Memory B cell (primary cell): ENCODE data around the gene SLC5A5.
A peak's percentile ranks its signal among the peaks of the same experiment; 100 is the strongest.

Experiments
- ATAC-seq: fragments of 150-1000 bp; cut with Tn5 transposase; 2 replicates; pipeline ENCODE4 v1.10.0; 2021; ENCODE audit warnings: low read depth, mild to moderate bottlenecking, moderate library complexity
- DNase-seq, 2 donors: peaks; one replicate each; pipeline ENCODE4 v3.0.0; 2022; ENCODE audit warnings: low spot score in 2 of 2
- H3K27ac Mint-ChIP-seq: one replicate; pipeline ENCODE4 v1.8.0; 2022; ENCODE audit warnings: mild to moderate bottlenecking, moderate library complexity, mixed read lengths
- H3K27me3 Mint-ChIP-seq: one replicate; pipeline ENCODE4 v1.8.0; 2022; ENCODE audit warnings: mixed read lengths
- H3K36me3 Mint-ChIP-seq: one replicate; pipeline ENCODE4 v1.8.0; 2022; ENCODE audit warnings: mild to moderate bottlenecking, mixed read lengths
- H3K4me1 Mint-ChIP-seq: one replicate; pipeline ENCODE4 v1.8.0; 2022; ENCODE audit warnings: mixed read lengths
- H3K4me3 Mint-ChIP-seq: one replicate; pipeline ENCODE4 v1.8.0; 2022; ENCODE audit warnings: mild to moderate bottlenecking, moderate library complexity, mixed read lengths
- H3K9me3 Mint-ChIP-seq: one replicate; pipeline ENCODE4 v1.8.0; 2022; ENCODE audit warnings: mixed read lengths

The SLC5A5 gene

DNA sequence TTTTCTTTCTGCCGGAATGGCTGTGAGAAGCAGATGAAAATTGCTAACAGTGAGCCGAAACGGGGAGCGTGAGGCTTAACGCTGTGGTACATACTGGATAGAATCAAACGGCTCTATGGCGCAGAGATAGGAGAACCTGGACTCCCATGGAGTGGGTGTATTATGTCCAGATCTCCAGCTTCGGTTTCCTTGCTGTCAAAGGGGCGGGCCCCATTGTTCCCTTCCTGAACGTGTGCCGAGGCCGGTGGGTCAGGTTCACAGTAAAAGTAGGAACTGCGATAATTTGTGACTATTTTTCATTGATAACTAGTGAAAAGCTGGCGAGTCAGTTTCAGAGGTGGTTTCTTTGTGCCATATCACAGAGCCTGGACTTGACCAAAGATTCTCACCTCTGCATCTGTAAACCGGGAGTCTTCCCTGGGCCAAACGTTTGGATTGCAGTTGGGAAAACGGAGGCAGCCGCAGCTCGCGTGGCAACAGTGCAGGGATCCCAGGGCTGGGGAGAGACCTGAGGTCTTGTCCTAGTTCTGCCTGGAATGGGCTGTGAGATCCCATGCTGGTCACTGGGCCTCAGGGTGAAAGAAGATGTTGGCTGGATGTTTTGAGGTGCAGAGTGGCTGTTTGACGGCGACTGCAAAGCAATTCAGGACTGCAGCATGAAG lies 11.3 kb upstream of the SLC5A5 start:
- ATAC-seq (no peak), DNase-seq (no peak)
- H3K27ac Mint-ChIP-seq, result peak overlapping the region; percentile 90
- H3K9me3 Mint-ChIP-seq, result no peaks in the 10 kb centered on the region
- peaks cover 14% of the 10 kb centered on the region for H3K36me3 Mint-ChIP-seq
- no peaks in the 10 kb centered on the region for H3K27me3 Mint-ChIP-seq
- H3K4me3 Mint-ChIP-seq, result peak overlapping the region; percentile 97
- peaks cover 22% of the 10 kb centered on the region for H3K4me1 Mint-ChIP-seq

- no peak for DNase-seq
- Mint-ChIP-seq H3K27me3 (no peaks in the 10 kb centered on the region), H3K4me1 (peaks cover 22% of the 10 kb centered on the region), H3K4me3 (peak overlapping the region; percentile 97), H3K9me3 (no peaks in the 10 kb centered on the region), H3K27ac (peak overlapping the region; percentile 90), H3K36me3 (peaks cover 14% of the 10 kb centered on the region)
- ATAC-seq, result no peak
Observed at GRCh38 chr19:17860993-17861360, 10.8 kb upstream of the SLC5A5 start.

DNA sequence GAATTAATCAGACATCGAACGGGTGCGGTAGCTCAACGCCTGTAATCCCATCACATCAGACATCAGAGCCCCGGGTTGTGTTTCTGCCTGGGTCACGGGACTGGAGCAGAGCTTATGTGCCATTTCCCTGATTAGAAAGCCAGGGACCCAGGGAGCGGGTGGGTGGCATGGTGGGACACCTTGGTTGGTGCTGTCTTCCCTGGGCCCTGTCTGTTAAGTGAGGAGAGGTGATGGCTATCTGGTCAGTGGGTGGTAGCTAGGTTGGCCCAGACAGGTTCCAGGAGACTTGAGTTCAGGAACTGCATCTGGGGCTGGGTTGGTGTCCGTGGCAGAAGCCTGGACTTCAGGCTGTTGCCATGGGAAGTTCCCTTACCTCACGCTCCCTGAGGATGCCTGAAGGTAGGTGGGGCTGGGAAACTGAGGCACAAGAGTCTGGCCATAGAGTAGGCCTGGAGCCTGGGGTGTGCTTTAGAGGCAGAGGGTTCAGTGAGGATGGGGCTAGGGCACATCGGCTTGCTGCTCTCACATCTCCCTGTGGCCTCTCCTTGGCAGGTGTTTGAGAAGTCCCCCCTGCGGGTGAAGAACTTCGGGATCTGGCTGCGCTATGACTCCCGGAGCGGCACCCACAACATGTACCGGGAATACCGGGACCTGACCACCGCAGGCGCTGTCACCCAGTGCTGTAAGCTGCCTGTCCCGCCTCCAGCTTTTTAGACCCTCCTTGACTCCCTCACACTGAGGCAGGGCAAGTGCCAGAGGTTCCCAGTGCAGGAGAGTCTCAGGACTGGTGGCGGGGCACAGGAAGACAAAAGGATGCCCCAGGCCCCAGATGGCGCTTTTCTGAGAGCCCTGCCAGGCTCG lies 10.0 kb upstream of the SLC5A5 start:
- Mint-ChIP-seq H3K27me3 (no peaks in the 10 kb centered on the region), H3K4me1 (peaks cover 27% of the 10 kb centered on the region), H3K9me3 (no peaks in the 10 kb centered on the region), H3K36me3 (peaks cover 15% of the 10 kb centered on the region), H3K27ac (peak overlapping the region; percentile 90), H3K4me3 (peak overlapping the region; percentile 97)
- DNase-seq, result no peak
- ATAC-seq, result no peak

- peaks cover 27% of the 10 kb centered on the region for H3K4me1 Mint-ChIP-seq
Observed at GRCh38 chr19:17862711-17863519, 8.8 kb upstream of the SLC5A5 start.

GRCh38 chr19:17863520-17864182 lies 8.1 kb upstream of the SLC5A5 start:
- H3K27ac Mint-ChIP-seq, result peak overlapping the region; percentile 90
- DNase-seq (no peak), ATAC-seq (no peak)
- H3K36me3 Mint-ChIP-seq, result peaks cover 15% of the 10 kb centered on the region
- H3K4me1 Mint-ChIP-seq, result peaks cover 27% of the 10 kb centered on the region
- no peak overlapping the region for H3K4me3 Mint-ChIP-seq
- H3K9me3 Mint-ChIP-seq, result no peaks in the 10 kb centered on the region
- H3K27me3 Mint-ChIP-seq, result no peaks in the 10 kb centered on the region

More at GRCh38 chr19:17862711-17863519, 8.8 kb upstream of the SLC5A5 start:
- H3K27me3 Mint-ChIP-seq, result no peaks in the 10 kb centered on the region
- H3K36me3 Mint-ChIP-seq, result peaks cover 15% of the 10 kb centered on the region
- ATAC-seq, result peak; percentile 38
- peak overlapping the region; percentile 90 for H3K27ac Mint-ChIP-seq
- H3K4me3 Mint-ChIP-seq, result peak overlapping the region; percentile 74
- H3K9me3 Mint-ChIP-seq, result no peaks in the 10 kb centered on the region
- peak; percentile 61 to 62 for DNase-seq

DNA sequence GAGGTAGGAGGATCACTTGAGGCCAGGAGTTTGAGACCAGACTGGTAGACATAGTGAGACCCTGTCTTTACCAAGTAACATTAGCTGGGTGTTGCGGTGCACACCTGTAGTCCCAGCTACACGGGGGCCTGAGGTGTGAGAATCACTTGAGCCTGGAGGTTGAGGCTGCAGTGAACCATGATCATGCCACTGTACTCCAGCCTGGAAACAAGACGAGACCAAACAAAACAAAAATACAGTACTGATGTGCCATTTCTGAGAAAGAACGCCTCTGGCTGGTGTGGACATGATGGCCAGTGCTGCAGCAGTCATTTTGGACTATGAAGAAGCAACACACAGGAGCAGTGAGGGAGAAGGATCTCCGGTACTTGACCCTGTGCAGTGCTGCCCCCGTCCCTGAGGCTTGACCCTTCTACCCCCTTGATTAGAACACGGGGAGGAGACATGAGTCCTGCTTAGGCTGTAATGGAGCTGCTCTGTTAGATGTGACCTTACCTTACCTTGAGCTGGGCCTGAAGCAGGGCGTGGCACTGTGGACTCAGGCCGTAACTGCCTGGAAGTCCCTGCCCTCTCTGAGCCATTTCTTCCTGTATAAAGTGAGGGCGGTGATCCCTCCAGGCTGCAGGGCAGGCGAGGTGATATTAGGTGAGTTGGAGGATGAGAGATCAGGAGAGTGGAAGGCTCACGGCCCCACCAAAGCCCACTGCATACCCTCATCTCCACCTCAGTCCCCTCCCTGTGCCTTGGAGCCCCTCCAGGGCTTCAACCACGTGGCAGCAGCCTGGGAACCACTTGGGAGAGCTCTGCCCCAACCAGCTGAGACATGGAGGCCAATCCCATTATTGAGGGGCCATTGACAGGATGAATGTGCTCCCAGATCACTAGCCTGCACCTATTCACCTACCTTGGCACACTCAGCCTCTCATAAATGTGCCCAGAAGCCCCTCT lies 6.1 kb upstream of the SLC5A5 start:
- DNase-seq (no peak), ATAC-seq (no peak)
- Mint-ChIP-seq H3K4me3 (no peak overlapping the region), H3K36me3 (peaks cover 15% of the 10 kb centered on the region), H3K9me3 (no peaks in the 10 kb centered on the region), H3K27me3 (no peaks in the 10 kb centered on the region), H3K27ac (peak overlapping the region; percentile 90), H3K4me1 (peaks cover 25% of the 10 kb centered on the region)

GRCh38 chr19:17866312-17866963 lies 5.3 kb upstream of the SLC5A5 start:
- Mint-ChIP-seq H3K9me3 (no peaks in the 10 kb centered on the region), H3K27ac (peak overlapping the region; percentile 90), H3K4me3 (no peak overlapping the region), H3K4me1 (peaks cover 19% of the 10 kb centered on the region), H3K36me3 (peaks cover 10% of the 10 kb centered on the region), H3K27me3 (peaks cover 2% of the 10 kb centered on the region)
- ATAC-seq (no peak), DNase-seq (no peak)

DNA sequence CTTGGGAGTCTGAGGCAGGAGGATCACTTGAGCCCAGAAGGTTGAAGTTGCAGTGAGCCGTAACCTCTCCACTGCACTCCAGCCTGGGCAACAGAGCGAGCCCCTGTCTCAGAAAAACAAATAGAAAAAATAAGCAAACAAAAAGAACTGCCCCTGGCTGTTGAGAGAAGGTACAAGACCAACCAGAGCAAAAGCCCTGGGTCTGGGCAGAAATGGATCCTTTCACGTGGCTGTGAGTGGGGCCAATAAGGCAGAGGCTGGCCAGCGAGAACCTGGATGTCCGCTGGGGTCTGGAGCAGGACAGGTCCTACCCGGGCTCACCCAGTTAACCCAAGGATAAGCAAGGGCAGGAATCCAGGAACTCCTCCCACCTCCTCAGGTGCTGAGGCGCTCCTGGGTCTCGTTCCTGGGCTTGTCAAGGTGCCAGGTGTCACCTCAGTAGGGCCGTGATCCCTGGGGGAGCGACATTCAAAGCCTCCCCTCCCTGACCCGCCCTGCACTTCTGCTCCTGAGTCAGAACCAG lies 4.7 kb upstream of the SLC5A5 start:
- Mint-ChIP-seq H3K4me3 (no peak overlapping the region), H3K27ac (no peak overlapping the region)

GRCh38 chr19:17868669-17869068 lies 3.1 kb upstream of the SLC5A5 start:
- Mint-ChIP-seq H3K27ac (peak overlapping the region; percentile 35), H3K4me1 (peaks cover 21% of the 10 kb centered on the region), H3K9me3 (no peaks in the 10 kb centered on the region), H3K4me3 (no peak overlapping the region), H3K27me3 (peaks cover 4% of the 10 kb centered on the region), H3K36me3 (peaks cover 3% of the 10 kb centered on the region)
- DNase-seq (no peak), ATAC-seq (no peak)

More for the DNA sequence above, 4.7 kb upstream of the SLC5A5 start:
- Mint-ChIP-seq H3K4me1 (peaks cover 19% of the 10 kb centered on the region), H3K27me3 (peaks cover 4% of the 10 kb centered on the region), H3K36me3 (peaks cover 9% of the 10 kb centered on the region), H3K9me3 (no peaks in the 10 kb centered on the region)
- ATAC-seq (no peak), DNase-seq (no peak)

DNA sequence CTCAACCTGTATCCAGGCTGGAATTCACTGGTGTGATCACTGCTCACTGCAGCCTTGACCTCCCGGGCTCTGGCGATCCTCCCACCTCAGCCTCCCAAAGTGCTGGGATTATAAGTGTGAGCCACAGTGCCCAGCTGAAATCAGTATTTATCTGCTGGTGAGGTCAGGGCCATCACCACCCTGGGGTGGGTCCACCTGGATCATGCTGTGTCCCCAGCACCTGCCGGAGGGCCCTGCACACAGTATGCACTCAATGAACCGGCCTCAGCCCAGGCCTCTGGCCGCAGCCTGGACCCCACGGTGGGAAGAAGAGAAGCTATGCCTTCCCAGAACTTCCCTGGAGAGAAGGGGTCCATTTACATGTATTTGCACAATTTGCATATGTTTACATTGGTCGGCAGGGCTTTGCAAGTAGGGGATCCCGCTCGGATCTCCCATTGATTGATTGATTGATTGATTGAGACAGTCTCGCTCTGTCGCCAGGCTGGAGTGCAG lies 2.6 kb upstream of the SLC5A5 start:
- Mint-ChIP-seq H3K4me3 (no peak overlapping the region), H3K9me3 (no peaks in the 10 kb centered on the region), H3K27me3 (peaks cover 4% of the 10 kb centered on the region), H3K36me3 (peaks cover 2% of the 10 kb centered on the region), H3K4me1 (peaks cover 25% of the 10 kb centered on the region), H3K27ac (peak overlapping the region; percentile 35)
- ATAC-seq (no peak), DNase-seq (no peak)

- H3K4me1 Mint-ChIP-seq, result peaks cover 22% of the 10 kb centered on the region
- ATAC-seq (no peak), DNase-seq (no peak)
- H3K9me3 Mint-ChIP-seq, result no peaks in the 10 kb centered on the region
- H3K4me3 Mint-ChIP-seq, result no peak overlapping the region
- no peak overlapping the region for H3K27ac Mint-ChIP-seq
- peaks cover 2% of the 10 kb centered on the region for H3K36me3 Mint-ChIP-seq
- H3K27me3 Mint-ChIP-seq, result peaks cover 4% of the 10 kb centered on the region
Observed at GRCh38 chr19:17871032-17871877, 490 bp upstream of the SLC5A5 start.
